HG02981 (cell line): ENCODE data around the gene SLC2A4.
A peak's percentile ranks its signal among the peaks of the same experiment; 100 is the strongest.
"Not testable (repeated sequence)": the region's sequence is repeated elsewhere in the genome, so short reads cannot be mapped to it uniquely, and the experiment has no call there.

Experiments used
- ATAC-seq: cut with Tn5 transposase; IDR thresholded peaks from one replicate; pipeline ENCODE4 v1.9.1; 2021; ENCODE audit warnings: mild to moderate bottlenecking, moderate library complexity; ENCODE audit not compliant: unreplicated experiment

The SLC2A4 gene

GRCh38 chr17:7281074-7281952 is at the start of gene SLC2A4:
TSS of gene SLC2A4 (plus strand) at chr17:7281718. CDS start at chr17:7281935, 217 bp downstream.
- peak; percentile 52 for ATAC-seq

- no peak for ATAC-seq
These were observed 49.4 kb upstream of the SLC2A4 start for GRCh38 chr17:7232114-7232513.

DNA sequence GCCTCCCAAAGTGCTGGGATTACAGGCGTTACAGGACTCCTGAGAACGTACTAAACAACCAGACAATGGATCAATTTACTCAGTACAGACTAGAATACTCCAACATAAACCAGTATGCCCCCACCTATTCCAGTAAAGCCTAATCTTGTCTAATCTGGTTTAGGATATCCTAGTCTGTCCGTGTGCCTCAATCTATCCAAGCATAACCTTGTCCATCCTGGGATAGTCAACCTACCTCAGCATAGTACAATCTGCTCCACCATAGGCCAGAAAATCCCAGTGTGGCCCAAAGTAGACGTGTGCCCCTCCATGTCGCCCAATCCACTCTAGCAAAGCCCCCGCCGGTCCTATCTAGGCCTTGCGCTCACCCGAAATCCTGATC is 47.8 kb upstream of the SLC2A4 start:
- ATAC-seq: no peak

GRCh38 chr17:7234083-7234951 is 47.2 kb upstream of the SLC2A4 start, which contains the start of gene DVL2:
TSS of gene DVL2 (minus strand) at chr17:7234517. CDS start at chr17:7234262, 255 bp downstream.
- ATAC-seq: peak; percentile 43

DNA sequence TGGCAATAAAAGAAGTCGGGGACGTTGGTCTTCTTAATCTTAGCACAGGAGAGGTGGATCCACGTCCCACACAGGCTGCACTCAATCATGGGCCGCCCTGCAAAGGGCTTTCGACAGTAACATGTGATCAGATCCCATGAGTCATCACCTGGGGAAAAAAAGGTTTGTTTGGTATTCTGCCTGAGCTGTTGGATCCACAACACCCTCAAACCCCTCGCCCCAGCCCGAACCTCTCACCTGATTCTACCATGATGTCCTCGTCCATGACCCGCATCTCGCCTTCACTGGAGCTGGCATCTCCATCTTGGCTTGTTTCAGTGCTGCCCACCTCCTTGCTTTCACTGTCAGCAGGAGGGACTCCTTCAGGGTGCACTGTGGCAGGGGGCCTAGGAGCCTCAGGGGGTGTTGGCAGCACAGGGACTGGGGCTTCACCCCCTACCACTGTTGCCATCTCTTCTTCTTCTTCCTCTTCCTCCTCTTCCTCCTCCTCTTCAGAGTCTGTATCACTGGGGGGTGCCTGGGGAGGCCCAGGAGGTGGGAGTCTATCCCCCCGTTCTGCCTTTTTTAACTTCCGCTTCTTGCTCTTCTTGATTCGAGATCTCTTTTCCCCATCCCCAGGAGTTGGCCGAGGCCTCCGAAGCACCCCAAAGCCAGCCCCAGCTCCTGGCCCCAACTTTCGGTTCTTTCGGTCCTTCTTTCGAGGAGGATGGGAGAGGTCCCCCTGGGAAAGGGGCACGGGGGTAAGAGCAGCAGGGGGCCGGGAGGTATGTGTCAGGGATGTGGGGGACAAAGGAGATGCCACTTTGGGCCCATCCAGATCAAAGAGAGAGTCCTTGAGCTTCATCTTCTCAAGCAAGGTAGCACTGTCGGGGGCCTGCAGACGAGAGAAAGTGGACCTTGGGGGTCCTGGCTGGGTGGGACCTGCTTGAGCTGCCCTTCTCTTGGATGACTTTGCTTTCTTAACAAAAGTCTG is 45.5 kb upstream of the SLC2A4 start:
- ATAC-seq: no peak

DNA sequence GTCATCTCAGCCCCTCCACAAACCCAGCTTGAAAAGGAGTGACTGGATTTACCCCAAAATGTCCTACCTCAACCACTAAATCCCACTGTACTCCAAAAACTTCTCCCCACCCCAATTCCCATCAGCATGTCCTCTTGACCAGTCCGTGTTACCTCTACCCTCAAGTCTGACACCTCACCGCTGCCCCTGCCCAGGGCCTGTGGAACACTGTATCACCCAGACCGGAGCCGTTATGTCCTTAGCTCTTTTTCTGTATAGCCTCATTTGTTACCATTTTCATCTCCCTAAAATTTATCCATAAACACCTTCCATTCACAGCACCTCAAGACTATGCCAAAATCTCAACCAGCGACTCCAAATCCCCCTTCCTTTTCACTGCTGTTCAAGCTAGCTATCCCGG is 44.7 kb upstream of the SLC2A4 start:
- ATAC-seq: no peak

- ATAC-seq: no peak
These were observed 44.2 kb upstream of the SLC2A4 start for GRCh38 chr17:7237266-7237760.

DNA sequence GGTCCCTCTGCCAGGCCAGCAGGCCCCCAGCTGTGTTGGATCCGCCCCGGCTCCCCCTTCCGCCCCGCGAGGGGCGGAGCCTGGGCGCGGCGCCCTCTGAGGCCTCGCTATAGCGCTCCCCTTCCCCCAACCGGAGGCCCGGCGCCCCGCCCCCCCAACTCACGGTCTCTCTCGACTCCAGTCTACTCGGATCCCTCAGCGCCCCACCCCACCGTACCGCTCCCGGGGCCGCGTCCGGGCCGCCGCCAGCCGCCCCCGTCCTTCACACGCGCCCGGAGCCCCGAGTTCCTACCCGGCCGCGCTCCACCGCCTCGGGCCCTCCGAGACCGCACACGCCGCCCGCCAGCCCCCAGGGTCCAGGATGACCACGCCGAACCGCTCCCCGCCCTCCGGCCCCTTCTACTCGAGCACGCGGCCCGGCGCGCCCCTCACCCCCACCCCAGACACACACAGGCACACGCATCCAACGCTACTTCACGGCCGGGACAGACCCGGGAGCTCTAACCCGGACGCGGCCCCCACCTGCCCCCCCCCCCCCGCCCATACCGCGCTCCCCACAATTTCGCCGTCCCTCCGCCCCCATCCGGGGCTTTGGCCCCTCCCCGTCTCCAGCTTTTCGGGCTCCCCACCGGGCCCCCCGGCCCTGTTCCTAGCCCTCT is 43.6 kb upstream of the SLC2A4 start:
- no peak for ATAC-seq

DNA sequence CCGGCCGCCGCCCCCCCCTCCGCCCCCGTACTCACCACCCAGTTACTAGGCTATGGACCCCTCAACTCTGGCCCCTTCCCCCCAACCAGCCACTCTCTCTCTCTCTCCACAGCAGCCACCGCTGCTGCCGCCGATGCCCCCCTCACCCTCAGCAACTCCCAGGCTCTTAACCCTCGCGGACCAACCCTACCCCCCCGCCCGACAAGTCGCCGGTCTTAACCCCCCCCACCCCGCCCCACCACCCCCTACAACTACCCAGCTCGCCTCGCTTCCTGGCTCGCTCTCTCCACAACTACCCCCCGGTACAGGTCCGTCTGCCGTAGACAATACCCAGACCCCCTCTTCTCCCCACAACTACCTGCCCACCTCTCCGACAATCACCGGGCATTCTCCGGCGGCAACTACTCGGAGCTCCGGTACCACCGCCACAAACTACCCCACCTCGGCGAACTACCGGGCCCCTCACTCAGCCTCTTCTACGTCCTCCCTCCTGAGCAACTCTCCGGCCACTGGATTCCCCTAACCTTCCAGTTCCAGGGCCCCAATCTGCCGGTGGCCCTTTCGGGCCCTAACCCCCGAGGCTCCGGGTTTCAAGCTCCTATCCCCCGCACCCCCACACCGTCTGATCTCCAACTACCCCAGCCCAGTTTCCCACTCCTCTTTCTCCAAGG is 43.0 kb upstream of the SLC2A4 start:
- no peak for ATAC-seq

- ATAC-seq: peak; percentile 47
These were observed 42.2 kb upstream of the SLC2A4 start, which contains the start of gene PHF23 for GRCh38 chr17:7239091-7240027. TSS of gene PHF23 (minus strand) at chr17:7239457. CDS start at chr17:7239279, 178 bp downstream.

DNA sequence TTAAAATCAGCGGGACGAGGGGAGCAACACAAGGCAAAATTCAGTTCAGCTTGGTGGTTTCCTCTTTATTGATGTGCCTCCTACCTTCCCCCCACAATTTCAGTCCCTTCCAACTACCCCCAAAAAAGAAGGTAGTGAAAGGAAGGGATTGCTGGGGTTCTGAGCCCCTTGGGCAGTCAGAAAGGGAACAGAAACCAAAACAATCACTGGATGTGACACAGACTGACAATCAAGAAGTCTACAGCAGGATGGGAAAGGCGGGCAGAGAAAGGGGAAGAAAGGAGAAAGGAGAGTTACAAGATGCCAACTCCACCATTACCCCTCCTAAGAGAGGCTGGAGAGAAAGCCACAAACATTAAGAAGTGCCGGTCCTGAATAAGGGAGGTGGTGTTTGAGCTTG is 41.1 kb upstream of the SLC2A4 start:
- ATAC-seq: no peak

DNA sequence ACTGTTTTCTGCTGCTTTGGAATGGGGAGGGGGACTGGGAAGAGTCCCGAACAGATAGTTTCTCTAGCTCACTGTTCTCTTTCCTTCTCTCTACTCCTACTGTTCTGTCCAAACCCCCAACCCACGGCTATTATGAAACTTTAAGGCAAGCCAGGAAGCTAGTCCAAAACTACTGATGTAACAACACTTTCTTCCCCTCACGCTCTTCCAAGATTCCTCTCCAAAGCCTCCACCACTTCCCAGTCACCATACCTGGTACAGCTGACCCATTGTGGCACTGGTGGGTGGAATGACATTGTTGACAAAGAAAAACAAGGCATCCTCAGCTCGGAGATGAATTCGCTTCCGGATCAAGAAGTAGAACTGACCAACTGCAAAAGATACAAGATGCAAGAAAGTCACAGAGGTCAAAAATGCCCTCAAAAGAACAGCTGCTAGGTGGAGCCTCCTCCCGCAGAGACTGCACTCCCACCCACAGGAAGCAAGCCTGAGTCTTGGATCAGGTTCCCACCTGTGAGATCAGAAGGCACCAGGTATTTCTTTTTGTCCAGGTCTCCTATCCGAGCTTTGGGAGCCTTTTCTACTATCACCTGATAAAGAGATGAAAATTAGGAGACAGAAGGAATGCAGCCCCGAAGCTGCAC is 40.3 kb upstream of the SLC2A4 start:
- ATAC-seq: no peak

GRCh38 chr17:7241783-7242716 is 39.5 kb upstream of the SLC2A4 start, which contains the start of gene GABARAP:
TSS of gene GABARAP (minus strand) at chr17:7242449. CDS start at chr17:7242330, 119 bp downstream.
- peak; percentile 34 for ATAC-seq

- peak; percentile 33 for ATAC-seq
These were observed 38.6 kb upstream of the SLC2A4 start for GRCh38 chr17:7242717-7243452.

DNA sequence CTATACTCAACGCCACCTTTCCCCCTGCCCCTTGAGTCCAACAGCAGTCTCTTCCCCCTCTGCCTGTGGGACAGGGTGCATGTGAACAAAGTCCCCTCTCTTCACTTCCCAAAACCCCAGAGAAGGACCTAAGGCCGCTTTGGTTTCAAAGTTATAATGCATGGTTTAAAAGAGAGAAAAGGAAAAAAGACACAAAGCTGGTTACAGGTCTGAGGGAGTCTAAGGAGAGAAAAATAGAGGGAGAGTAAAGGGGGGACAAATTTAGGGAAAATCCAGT is 38.1 kb upstream of the SLC2A4 start:
- ATAC-seq: no peak

DNA sequence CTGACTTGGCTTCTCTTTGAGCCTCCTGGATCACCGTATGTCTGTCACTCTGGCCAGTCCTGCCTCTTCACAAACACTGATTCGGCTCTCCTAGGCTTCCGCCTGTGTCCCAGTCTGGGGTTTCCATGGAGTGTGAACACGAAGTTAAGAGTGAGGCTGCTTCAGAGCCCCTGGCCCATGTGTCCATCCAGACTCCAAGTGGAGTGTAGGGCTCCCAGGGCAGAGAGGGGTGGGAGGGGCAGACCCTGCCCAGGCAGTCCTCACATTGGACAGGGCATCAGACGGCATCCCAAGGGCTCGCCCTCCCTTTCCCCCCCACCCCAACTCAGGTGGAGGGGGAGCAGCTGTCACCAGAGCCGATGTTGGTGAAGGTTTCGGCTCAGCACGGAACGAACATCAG is 37.7 kb upstream of the SLC2A4 start:
- ATAC-seq: not testable (repeated sequence)
